HUDEP-2 (cell line): ENCODE data around the gene RPA4.
"Not testable (repeated sequence)": the region's sequence is repeated elsewhere in the genome, so short reads cannot be mapped to it uniquely, and the experiment has no call there.

Experiments
- DNase-seq, 76 experiments: peaks; one replicate each; lab custom pipeline; 2025; ENCODE audit not compliant: unreplicated experiment in 76 of 76; lab: John Stamatoyannopoulos, UW

Gene RPA4

DNA sequence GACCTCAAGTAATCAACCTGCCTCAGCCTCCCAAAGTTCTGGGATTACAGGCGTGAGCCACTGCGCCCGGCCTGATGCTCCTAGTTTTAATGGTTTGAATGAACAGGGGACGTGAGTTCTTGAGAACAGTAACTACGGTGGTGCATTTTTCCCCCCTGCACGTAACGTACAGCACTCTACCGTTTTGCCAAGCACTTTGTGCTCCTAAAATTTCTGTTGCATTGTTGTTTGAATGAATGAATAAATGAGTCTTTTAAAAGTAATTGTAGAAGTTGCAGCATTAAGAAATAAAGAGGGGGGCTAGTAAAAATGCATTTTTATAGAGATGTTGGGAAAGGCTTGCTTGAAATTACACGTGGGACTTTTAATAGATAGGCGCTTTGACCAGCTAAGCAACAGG, at the start of gene RPA4:
RPA4 (plus strand) TSS at position 301 of the 400 bp plus-strand sequence. CDS start 403 bp downstream, outside the sequence.
- no peak for DNase-seq

- DNase-seq: no peak
Observed at GRCh38 chrX:96834137-96834536, 49.6 kb upstream of the RPA4 start.

DNA sequence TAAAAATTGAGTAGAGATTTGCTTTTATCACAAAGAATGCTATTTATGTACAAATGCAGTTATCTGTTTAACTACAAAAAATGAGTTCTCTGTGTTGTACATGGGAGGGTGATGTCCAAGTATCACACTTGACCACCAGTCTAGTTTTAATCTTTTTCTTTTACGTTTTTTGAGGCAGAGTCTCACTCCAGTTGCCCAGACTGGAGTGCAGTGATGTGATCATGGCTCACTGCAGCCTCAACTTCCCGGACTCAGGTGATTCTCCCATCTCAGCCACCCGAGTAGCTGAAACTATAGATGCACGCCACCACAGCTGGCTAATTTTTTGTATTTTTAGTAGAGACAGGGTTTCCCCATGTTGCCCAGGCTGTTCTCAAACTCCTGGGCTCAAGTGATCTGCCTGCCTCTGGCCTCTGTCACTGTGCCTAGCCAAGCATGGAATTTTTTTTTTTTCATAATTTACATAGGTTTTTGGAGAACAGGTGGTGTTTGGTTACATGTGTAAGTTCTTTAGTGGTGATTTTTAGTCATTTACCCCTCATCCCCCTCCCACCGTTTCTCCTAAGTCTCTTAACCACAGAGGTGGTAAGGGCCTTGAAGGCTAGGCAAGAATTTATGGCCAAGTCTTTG, 47.9 kb upstream of the RPA4 start:
- DNase-seq: no peak

- no peak for DNase-seq
Observed at GRCh38 chrX:96837808-96838207, 45.9 kb upstream of the RPA4 start.

DNA sequence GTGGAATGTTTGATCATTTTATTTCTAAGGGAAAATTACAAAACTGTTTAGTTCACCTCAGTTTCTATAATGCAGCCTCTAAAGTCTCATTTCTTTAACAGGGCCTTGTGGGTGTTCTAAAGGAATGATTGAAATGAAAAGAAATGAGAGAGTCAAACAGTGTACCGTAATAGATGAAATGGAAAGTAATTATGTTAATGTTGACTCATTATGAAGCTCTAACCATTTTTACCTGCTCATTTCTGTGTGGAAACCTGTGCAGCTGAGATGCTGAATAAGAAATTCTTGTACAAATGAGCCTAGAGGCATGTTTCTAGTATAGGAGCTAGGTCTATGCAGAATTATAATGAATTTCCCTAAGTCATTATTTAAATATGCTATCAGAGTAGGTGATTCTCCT, 45.2 kb upstream of the RPA4 start:
- DNase-seq: no peak

DNA sequence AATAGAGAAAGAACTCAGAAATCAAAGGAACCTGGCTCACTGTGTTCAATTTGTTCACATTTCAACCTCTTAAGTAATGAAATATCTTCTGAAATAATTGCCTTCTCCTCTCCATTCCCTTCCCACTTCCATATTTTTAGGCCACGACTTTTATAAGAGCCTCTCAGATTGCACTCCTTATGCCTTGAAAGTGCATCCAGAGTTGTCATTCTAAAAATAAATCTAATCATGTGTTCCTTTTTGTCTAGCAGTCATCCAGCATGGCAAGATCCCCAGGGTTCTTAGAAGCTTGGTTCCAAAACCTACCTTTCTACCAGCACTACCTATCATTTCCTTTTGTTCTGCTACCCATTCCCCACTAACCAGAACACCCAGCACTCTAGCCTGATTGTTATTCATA, 42.4 kb upstream of the RPA4 start:
- no peak for DNase-seq

DNA sequence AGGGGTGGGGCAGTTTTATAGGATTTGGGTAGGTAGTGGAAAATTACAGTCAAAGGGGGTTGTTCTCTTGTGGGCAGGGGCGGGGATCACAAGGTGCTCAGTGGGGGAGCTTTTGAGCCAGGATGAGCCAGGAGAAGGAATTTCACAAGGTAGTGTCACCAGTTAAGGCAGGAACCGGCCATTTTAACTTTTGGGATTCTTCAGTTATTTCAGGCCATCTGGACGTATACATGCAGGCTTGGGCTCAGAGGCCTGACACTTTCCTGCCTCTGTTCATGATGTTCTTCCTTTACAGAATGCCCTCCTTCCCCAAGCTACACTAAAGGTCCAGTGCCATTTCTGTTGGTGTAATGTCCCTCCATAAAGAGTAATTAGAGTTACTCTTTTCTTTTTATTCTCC, 41.8 kb upstream of the RPA4 start:
- DNase-seq: not testable (repeated sequence)

- no peak for DNase-seq
Observed at GRCh38 chrX:96843566-96843965, 40.1 kb upstream of the RPA4 start.

DNA sequence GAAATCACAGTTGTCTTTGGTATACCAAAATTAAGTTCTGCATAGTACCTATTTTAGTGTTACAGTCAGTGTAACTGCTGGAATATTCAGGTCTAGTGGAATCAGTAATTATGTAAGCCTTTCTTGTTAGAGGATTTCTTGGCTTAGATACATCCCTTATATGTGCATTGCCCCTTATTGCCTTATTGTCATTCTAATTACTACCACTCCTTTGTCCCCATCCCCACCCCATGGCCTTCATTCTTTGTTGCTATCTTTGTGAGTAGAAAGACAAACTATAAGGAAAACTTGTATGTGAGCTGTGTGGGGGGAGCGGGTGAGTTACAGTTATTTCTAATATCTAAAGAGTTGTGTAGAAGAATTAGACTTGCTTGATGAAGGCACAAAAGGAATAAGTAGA, 36.9 kb upstream of the RPA4 start:
- DNase-seq: no peak

DNA sequence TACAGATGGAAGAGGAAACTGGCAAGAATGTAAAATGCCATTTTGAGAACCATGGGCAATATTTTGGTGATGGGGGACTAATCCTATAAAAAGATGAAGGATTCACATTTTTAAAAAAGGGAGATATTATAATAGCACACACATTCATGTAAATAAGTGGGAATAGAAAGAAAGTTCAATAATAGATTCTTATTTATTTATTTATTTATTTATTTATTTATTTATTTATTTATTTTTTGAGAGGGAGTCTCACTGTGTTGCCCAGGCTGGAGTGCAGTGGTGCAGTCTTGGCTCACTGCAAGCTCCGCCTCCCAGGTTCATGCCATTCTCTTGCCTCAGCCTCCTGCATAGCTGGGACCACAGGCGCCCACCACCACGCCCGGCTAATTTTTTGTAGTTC, 24.3 kb upstream of the RPA4 start:
- DNase-seq: not testable (repeated sequence)

GRCh38 chrX:96861218-96861617, 22.5 kb upstream of the RPA4 start:
- DNase-seq: no peak

- DNase-seq: no peak
Observed at GRCh38 chrX:96861661-96862060, 22.0 kb upstream of the RPA4 start.

GRCh38 chrX:96884027-96884426, 319 bp downstream of the RPA4 start:
- peak in 1 of 76 experiments; percentile 0 for DNase-seq

DNA sequence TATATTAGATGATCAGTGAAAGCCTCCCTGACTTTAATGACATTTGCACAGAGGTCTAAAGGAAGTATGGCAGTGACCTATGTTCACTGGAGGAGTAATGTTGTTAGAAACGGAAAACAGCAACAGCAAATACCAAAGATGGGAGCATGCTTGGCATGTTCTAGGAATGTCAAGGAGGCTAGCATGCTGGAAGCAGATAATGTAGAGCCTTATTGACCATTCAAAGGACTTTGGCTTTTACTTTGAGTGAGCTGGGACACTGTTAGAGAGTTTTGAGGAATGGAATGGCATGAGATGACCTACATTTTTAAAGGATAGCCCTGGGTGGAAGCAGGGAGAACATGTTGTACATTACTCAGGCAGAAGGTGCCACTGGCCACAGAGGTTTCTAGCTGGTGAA, 6.0 kb downstream of the RPA4 start:
- DNase-seq: no peak

DNA sequence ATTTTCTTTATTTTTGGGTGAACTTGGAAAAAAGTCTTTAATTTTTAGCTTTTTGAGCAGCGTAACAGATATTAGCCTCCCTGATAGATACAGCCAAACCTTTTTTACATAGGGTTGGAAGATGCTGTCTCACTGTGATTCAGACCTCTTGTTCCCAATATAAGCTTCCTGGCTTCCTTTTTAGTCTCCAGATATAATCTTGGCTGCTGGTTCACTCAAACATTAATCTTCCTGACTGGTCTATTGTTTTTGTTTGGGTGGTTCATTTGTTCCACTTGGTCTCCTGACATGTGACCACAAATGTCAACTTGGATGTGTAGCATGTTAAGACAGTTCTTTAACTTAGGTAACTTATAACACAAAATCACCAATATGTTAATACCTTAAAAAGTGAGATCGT, 23.0 kb downstream of the RPA4 start:
- no peak for DNase-seq

- DNase-seq: no peak
Observed at GRCh38 chrX:96907516-96908272, 24.0 kb downstream of the RPA4 start.

- no peak for DNase-seq
Observed at GRCh38 chrX:96909291-96909690, 25.6 kb downstream of the RPA4 start.

- DNase-seq: no peak
Observed at GRCh38 chrX:96918864-96919263, 35.2 kb downstream of the RPA4 start.

GRCh38 chrX:96919672-96920071, 36.0 kb downstream of the RPA4 start:
- DNase-seq: no peak

DNA sequence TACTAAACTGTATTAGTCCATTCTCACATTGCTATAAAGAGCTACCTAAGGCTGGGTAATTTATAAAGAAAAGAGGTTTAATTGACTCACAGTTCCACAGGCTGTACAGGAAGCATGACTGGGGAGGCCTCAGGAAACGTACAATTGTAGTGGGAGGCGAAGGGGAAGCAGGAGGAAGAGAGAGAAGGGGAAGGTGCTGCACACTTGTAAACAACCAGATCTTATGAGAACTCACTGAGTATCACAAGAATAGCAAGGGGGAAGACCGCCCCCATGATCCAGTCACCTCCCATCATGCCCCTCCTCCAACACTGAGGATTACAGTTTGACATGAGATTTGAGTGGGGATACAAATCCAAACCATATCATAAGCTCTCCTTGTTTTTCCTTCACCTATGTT, 40.9 kb downstream of the RPA4 start:
- DNase-seq: no peak

DNA sequence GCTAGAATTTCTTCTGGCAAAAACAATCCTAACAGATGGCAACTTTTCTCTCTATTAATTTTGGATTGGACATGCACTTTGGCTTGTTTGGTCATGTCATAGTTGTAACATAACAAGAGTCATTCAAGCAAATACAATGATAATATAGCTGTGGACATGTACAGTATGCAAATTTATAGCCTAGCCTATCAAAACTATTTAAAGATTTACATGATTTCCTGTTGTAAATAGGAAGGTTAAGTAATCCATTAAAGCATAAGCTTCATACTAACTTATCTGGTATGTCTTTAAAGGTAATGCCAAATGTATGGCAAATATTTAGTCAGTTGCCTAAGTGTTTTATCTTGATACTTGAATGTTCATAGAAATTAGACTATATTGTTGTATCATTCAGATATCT, 45.3 kb downstream of the RPA4 start:
- DNase-seq: no peak
